Right hindlimb (tissue), 1 donor: Measurements from ENCODE around the gene MORN5.

ENCODE experiments used
- DNase-seq: peaks from one replicate; pipeline ENCODE4 v3.0.0-alpha.2; 2018

Gene MORN5

GRCh38 chr9:122244349-122244748 lies 84.6 kb downstream of the MORN5 start:
- DNase-seq = no peak

- DNase-seq = no peak
Observed at GRCh38 chr9:122246666-122247065, 87.0 kb downstream of the MORN5 start.

- DNase-seq = no peak
Observed at GRCh38 chr9:122248448-122248865, 88.7 kb downstream of the MORN5 start.
